H1 (cell line): ENCODE results near the gene UBE2D3. TPM values are rescaled to one million over a fixed set of nuclear protein-coding genes. Genes with fewer than 3 reads are reported as not detected.

Source experiments
- CTCF ChIA-PET: fragments of 300-600 bp; sonication (Branson Sonifier 250); formaldehyde crosslinking; loops from one replicate; lab custom pipeline; 2021; ENCODE audit not compliant: partially characterized antibody; lab: Charles Lee
- POLR2A ChIA-PET: fragments of 300-600 bp; sonication (Branson Sonifier 250); formaldehyde crosslinking; loops from one replicate; lab custom pipeline; 2021; ENCODE audit warnings: inconsistent platforms; ENCODE audit not compliant: partially characterized antibody; lab: Charles Lee
- DNase-seq, 2 experiments: peaks; one replicate each; pipeline versions ENCODE4 v3.0.0 to v3.0.0-alpha.2; 2010 to 2022; ENCODE audit warnings: low spot score in 2 of 2, low read depth in 1 of 2, mixed read lengths in 1 of 2
- FAIRE-seq: peaks from 2 replicates; lab custom pipeline; 2011; peaks lifted over from hg19 to GRCh38; lab: Jason Lieb, UNC
- H2AFZ ChIP-seq: 2 replicates; pipeline ENCODE4 v1.8.1; 2012; ENCODE audit warnings: low read length, inconsistent platforms
- H2AK5ac ChIP-seq: 2 replicates; pipeline ENCODE4 v1.6.1; 2013; ENCODE audit warnings: low read depth, low read length
- H2BK120ac ChIP-seq: replicated peaks from 2 replicates; pipeline ENCODE3; 2013; ENCODE audit warnings: low read depth, low read length, inconsistent platforms
- H2BK12ac ChIP-seq: 2 replicates; pipeline ENCODE4 v1.6.1; 2013; ENCODE audit warnings: low read depth, low read length
- H2BK15ac ChIP-seq: 2 replicates; pipeline ENCODE4 v1.6.1; 2013; ENCODE audit warnings: low read length
- H2BK20ac ChIP-seq: 2 replicates; pipeline ENCODE4 v1.6.1; 2013; ENCODE audit warnings: low read length
- H2BK5ac ChIP-seq: 2 replicates; pipeline ENCODE4 v1.6.1; 2013; ENCODE audit warnings: low read depth, low read length
- H3K14ac ChIP-seq: 2 replicates; pipeline ENCODE4 v1.6.1; 2013; ENCODE audit warnings: inconsistent platforms; ENCODE audit not compliant: insufficient read length
- H3K18ac ChIP-seq: 2 replicates; pipeline ENCODE4 v1.6.1; 2013; ENCODE audit warnings: low read length; ENCODE audit errors: extremely low read depth
- H3K23ac ChIP-seq: 2 replicates; pipeline ENCODE4 v1.6.1; 2013; ENCODE audit warnings: inconsistent platforms; ENCODE audit not compliant: insufficient read length
- H3K23me2 ChIP-seq: 2 replicates; pipeline ENCODE4 v1.6.1; 2013; ENCODE audit warnings: low read depth, low read length
- H3K27ac ChIP-seq: 2 replicates; pipeline ENCODE4 v1.6.1; 2011; ENCODE audit warnings: low read depth, low read length, inconsistent platforms
- H3K27me3 ChIP-seq, 4 experiments: replicated peaks in 1 of 4; 1 replicate in 1 of 4; 2 replicates in 3 of 4; pipeline versions ENCODE4 v1.6.1 to v1.8.1; 2011 to 2013; ENCODE audit warnings: low read length in 3 of 4, mild to moderate bottlenecking in 3 of 4, inconsistent platforms in 2 of 4, mixed read lengths in 2 of 4, moderate library complexity in 1 of 4; ENCODE audit not compliant: control insufficient read depth in 3 of 4, insufficient read depth in 3 of 4; ENCODE audit errors: extremely low read depth in 1 of 4
- H3K36me3 ChIP-seq, 4 experiments: 2 replicates each; pipeline versions ENCODE4 v1.6.1 to v1.8.1; 2011 to 2013; ENCODE audit warnings: mild to moderate bottlenecking in 4 of 4, low read length in 3 of 4, moderate library complexity in 2 of 4, control low read depth in 1 of 4, inconsistent platforms in 1 of 4; ENCODE audit not compliant: insufficient read depth in 4 of 4, control insufficient read depth in 2 of 4
- H3K4ac ChIP-seq: replicated peaks from 2 replicates; pipeline ENCODE3; 2013; ENCODE audit warnings: low read length, low read depth, mixed read lengths, inconsistent platforms; ENCODE audit not compliant: insufficient read length
- H3K4me1 ChIP-seq, 4 experiments: replicated peaks in 1 of 4; 1 replicate in 1 of 4; 2 replicates in 3 of 4; pipeline versions ENCODE4 v1.6.1 to v1.8.1; 2011 to 2013; ENCODE audit warnings: low read length in 3 of 4, inconsistent platforms in 2 of 4, mixed read lengths in 1 of 4; ENCODE audit not compliant: insufficient read depth in 4 of 4, control insufficient read depth in 3 of 4
- H3K4me2 ChIP-seq, 2 experiments: 2 replicates each; pipeline versions ENCODE4 v1.6.1 to v1.8.1; 2011 to 2013; ENCODE audit warnings: low read depth in 2 of 2, low read length in 2 of 2, control low read depth in 1 of 2, inconsistent platforms in 1 of 2, mild to moderate bottlenecking in 1 of 2; ENCODE audit not compliant: insufficient read depth in 1 of 2
- H3K4me3 ChIP-seq, 4 experiments: fragments of 200-600, 300-600 bp in 1 of 4; sonication (generic), shearing (Covaris generic), sonication (Bioruptor Twin) in 1 of 4; 2 replicates each; pipeline versions ENCODE4 v1.5.1 to v1.8.1; 2011 to 2016; ENCODE audit warnings: low read length in 4 of 4, low read depth in 3 of 4, control low read depth in 2 of 4, inconsistent platforms in 2 of 4, mild to moderate bottlenecking in 2 of 4, mixed read lengths in 1 of 4, moderate library complexity in 1 of 4; ENCODE audit not compliant: insufficient read depth in 2 of 4; ENCODE audit errors: extremely low read depth in 1 of 4
- H3K56ac ChIP-seq: replicated peaks from 2 replicates; pipeline ENCODE3; 2013; ENCODE audit warnings: low read depth, mild to moderate bottlenecking, mixed read lengths, low read length, inconsistent platforms; ENCODE audit not compliant: insufficient read length
- H3K79me1 ChIP-seq: 2 replicates; pipeline ENCODE4 v1.6.1; 2013; ENCODE audit warnings: low read depth, low read length, control low read depth
- H3K79me2 ChIP-seq, 2 experiments: 2 replicates each; pipeline versions ENCODE4 v1.6.1 to v1.8.1; 2012 to 2013; ENCODE audit warnings: low read length in 2 of 2, mild to moderate bottlenecking in 2 of 2, inconsistent platforms in 1 of 2; ENCODE audit not compliant: insufficient read depth in 2 of 2, control insufficient read depth in 1 of 2
- H3K9ac ChIP-seq, 4 experiments: replicated peaks in 1 of 4; 1 replicate in 1 of 4; 2 replicates in 3 of 4; pipeline versions ENCODE4 v1.6.1 to v1.8.1; 2011 to 2013; ENCODE audit warnings: low read depth in 3 of 4, low read length in 3 of 4, control low read depth in 2 of 4, mild to moderate bottlenecking in 2 of 4, moderate library complexity in 2 of 4, inconsistent platforms in 1 of 4; ENCODE audit errors: extremely low read depth in 1 of 4
- H3K9me3 ChIP-seq, 2 experiments: 2 replicates each; pipeline versions ENCODE4 v1.6.1 to v1.8.1; 2012 to 2013; ENCODE audit warnings: mild to moderate bottlenecking in 2 of 2, moderate library complexity in 2 of 2, control low read depth in 1 of 2, inconsistent platforms in 1 of 2, low read depth in 1 of 2, low read length in 1 of 2, mixed read lengths in 1 of 2; ENCODE audit not compliant: insufficient read depth in 2 of 2
- H4K20me1 ChIP-seq, 2 experiments: replicated peaks in 1 of 2; 2 replicates each; pipeline versions ENCODE3 to v1.8.1; 2011 to 2013; ENCODE audit warnings: inconsistent platforms in 2 of 2, low read length in 2 of 2, mild to moderate bottlenecking in 1 of 2; ENCODE audit not compliant: insufficient read depth in 2 of 2, control insufficient read depth in 1 of 2
- H4K5ac ChIP-seq: 2 replicates; pipeline ENCODE4 v1.6.1; 2013; ENCODE audit warnings: low read length, low read depth, mixed read lengths, inconsistent platforms; ENCODE audit not compliant: insufficient read length
- H4K8ac ChIP-seq: 2 replicates; pipeline ENCODE4 v1.8.0; 2013; ENCODE audit warnings: mild to moderate bottlenecking, moderate library complexity, low read length, inconsistent platforms; ENCODE audit not compliant: insufficient read depth; ENCODE audit errors: extremely low read depth
- H4K91ac ChIP-seq: replicated peaks from 2 replicates; pipeline ENCODE3; 2013; ENCODE audit warnings: low read length, mixed read lengths, inconsistent platforms; ENCODE audit not compliant: insufficient read length
- BACH1 ChIP-seq: IDR thresholded peaks from 2 replicates; pipeline ENCODE4 v1.6.1; 2012; ENCODE audit warnings: low read length, improper control_type of control experiment
- MAFK ChIP-seq: IDR thresholded peaks from 2 replicates; pipeline ENCODE4 v1.6.1; 2012; ENCODE audit warnings: low read depth, mild to moderate bottlenecking, improper control_type of control experiment, low read length
- WGBS, 2 experiments: shearing (Covaris generic) in 1 of 2; methylation state at CpG; one replicate each; pipeline versions ENCODE4 v1.1.6 to v1.1.7; 2013 to 2015; ENCODE audit warnings: low lambda C conversion rate in 2 of 2, mixed read lengths in 2 of 2, inconsistent platforms in 1 of 2, low coverage in 1 of 2, missing lambda C conversion rate in 1 of 2; ENCODE audit not compliant: insufficient replicate concordance in 2 of 2, insufficient coverage in 1 of 2, insufficient read length in 1 of 2; ENCODE audit errors: extremely low coverage in 1 of 2, missing lambda C conversion rate in 1 of 2; 5-methylcytosine and 5-hydroxymethylcytosine counted together
- polyA plus RNA-seq, 7 experiments: library from polyadenylated mRNA; depleted of rRNA in 3 of 7; stranded (reverse) in 5 of 7; unstranded in 2 of 7; fragments of >200 nt in 5 of 7; fragments of 200-250 nt in 2 of 7; gene quantifications; 1 replicate in 5 of 7; 2 replicates in 1 of 7; 4 replicates in 1 of 7; pipeline versions ENCODE4 v1.2.1 to v1.2.3, GENCODE V29; 2011 to 2013; ENCODE audit warnings: missing spikeins in 2 of 7, mixed read lengths in 2 of 7
- total RNA-seq: library from RNA; stranded (reverse); fragmentation: NEBNext Ultra II Directional; extraction: Animal tissue kit (Norgen Biotek cat#: 25700); gene quantifications from 2 replicates; pipeline ENCODE4 v1.2.1, GENCODE V29; 2021

UBE2D3 gene
- total and polyA plus RNA-seq, 2 of the 8 experiments (the other 6 are each of a cell fraction or from before 2014, with no cell fraction given) = 396 to 544 TPM

- 85% methylated on average over 5 of the region's 5 CpGs; no CpG with 5 or more reads in 1 of the 2 experiments for WGBS, 2 experiments
- CTCF ChIA-PET = interaction anchor here (1.0 kb wide), 1 partner anchor 65 kb away, joined by 3 read pairs; no protein-coding TSS in a partner anchor
These were observed 46.7 kb downstream of the UBE2D3 start for GRCh38 chr4:102780476-102781144.

More at GRCh38 chr4:102780476-102781144, 46.7 kb downstream of the UBE2D3 start:
- Histone ChIP-seq H3K27me3 (no peaks in the 10 kb centered on the region), H2BK15ac (no peak overlapping the region), H3K36me3 (no peaks in the 10 kb centered on the region), H3K23me2 (no peaks in the 10 kb centered on the region), H3K27ac (no peak overlapping the region), H2AK5ac (no peak overlapping the region), H2BK20ac (no peak overlapping the region), H3K9me3 (no peaks in the 10 kb centered on the region), H3K79me1 (no peaks in the 10 kb centered on the region), H3K4me3 (no peak overlapping the region), H2AFZ (no peak overlapping the region), H3K23ac (no peak overlapping the region), H4K91ac (no peak overlapping the region), H3K79me2 (no peaks in the 10 kb centered on the region), H4K8ac (no peak overlapping the region), H2BK5ac (no peak overlapping the region), H4K20me1 (no peaks in the 10 kb centered on the region), H3K14ac (no peak overlapping the region), H2BK12ac (no peak overlapping the region), H4K5ac (no peak overlapping the region), H3K18ac (no peak overlapping the region), H3K9ac (no peak overlapping the region), H3K56ac (no peak overlapping the region), H3K4ac (no peak overlapping the region), H3K4me1 (no peaks in the 10 kb centered on the region), H2BK120ac (no peak overlapping the region), H3K4me2 (no peak overlapping the region)
- FAIRE-seq (no peak), DNase-seq (no peak)
- POLR2A ChIA-PET = interaction anchor here (0.6 to 4.7 kb wide), 4 partner anchors 10 to 189 kb away, joined by 3 to 31 read pairs (median 14); partner anchors contain the start of gene UBE2D3
- no peak for TF ChIP-seq BACH1
- peak; percentile 55; the same call in 1 of the 2 replicates for TF ChIP-seq MAFK
